HG03135 (cell line): Measurements from ENCODE around the gene MIA.
"Not testable (repeated sequence)": the region's sequence is repeated elsewhere in the genome, so short reads cannot be mapped to it uniquely, and the experiment has no call there.

Source experiments
- ATAC-seq: cut with Tn5 transposase; IDR thresholded peaks from one replicate; pipeline ENCODE4 v1.9.1; 2021; ENCODE audit warnings: mild to moderate bottlenecking, moderate library complexity; ENCODE audit not compliant: unreplicated experiment

The MIA gene

GRCh38 chr19:40774916-40775631 lies at the start of gene MIA:
MIA (plus strand) TSS chr19:40775521; CDS start chr19:40775543, 22 bp downstream.
- no peak for ATAC-seq

GRCh38 chr19:40726279-40726678 lies 49.0 kb upstream of the MIA start:
- no peak for ATAC-seq

- ATAC-seq = not testable (repeated sequence)
Observed at GRCh38 chr19:40730065-40730464, 45.3 kb upstream of the MIA start.

GRCh38 chr19:40732304-40732703 lies 43.0 kb upstream of the MIA start:
- ATAC-seq = not testable (repeated sequence)

- ATAC-seq = no peak
Observed at GRCh38 chr19:40733149-40733548, 42.2 kb upstream of the MIA start.

- no peak for ATAC-seq
Observed at GRCh38 chr19:40735013-40735771, 40.1 kb upstream of the MIA start.

- ATAC-seq = no peak
Observed at GRCh38 chr19:40736661-40737060, 38.7 kb upstream of the MIA start.

GRCh38 chr19:40737102-40737644 lies 38.1 kb upstream of the MIA start:
- ATAC-seq = no peak

- ATAC-seq = no peak
Observed at GRCh38 chr19:40739030-40739839, 36.1 kb upstream of the MIA start.

- no peak for ATAC-seq
Observed at GRCh38 chr19:40739871-40740703, 35.2 kb upstream of the MIA start.

GRCh38 chr19:40740747-40741146 lies 34.6 kb upstream of the MIA start:
- ATAC-seq = no peak

GRCh38 chr19:40741527-40742390 lies 33.6 kb upstream of the MIA start:
- no peak for ATAC-seq

GRCh38 chr19:40742477-40742876 lies 32.8 kb upstream of the MIA start:
- ATAC-seq = no peak

GRCh38 chr19:40742886-40743285 lies 32.4 kb upstream of the MIA start:
- ATAC-seq = no peak

- no peak for ATAC-seq
Observed at GRCh38 chr19:40743926-40744325, 31.4 kb upstream of the MIA start.

- no peak for ATAC-seq
Observed at GRCh38 chr19:40744554-40745401, 30.5 kb upstream of the MIA start.

- no peak for ATAC-seq
Observed at GRCh38 chr19:40745402-40745780, 29.9 kb upstream of the MIA start.

- no peak for ATAC-seq
Observed at GRCh38 chr19:40747536-40747935, 27.8 kb upstream of the MIA start.
